Epithelial cell of esophagus (primary cell): ENCODE measurements around the gene XCL2.
A peak's percentile ranks its signal among the peaks of the same experiment; 100 is the strongest.

Experiments used
- DNase-seq: peaks from one replicate; pipeline ENCODE4 v3.0.0; 2010; ENCODE audit warnings: low read depth
- H3K4me3 ChIP-seq: 2 replicates; pipeline ENCODE4 v1.5.1; 2011; ENCODE audit warnings: mild to moderate bottlenecking, low read length, control low read depth
- TF ChIP-seq, protein P1 (sequence below): IDR thresholded peaks from 2 replicates; pipeline ENCODE4 v1.5.1; 2011; ENCODE audit warnings: low read depth, mild to moderate bottlenecking, low read length, control low read depth, inconsistent platforms; ENCODE audit not compliant: insufficient read depth; ENCODE audit errors: missing control alignments

The XCL2 gene

DNA sequence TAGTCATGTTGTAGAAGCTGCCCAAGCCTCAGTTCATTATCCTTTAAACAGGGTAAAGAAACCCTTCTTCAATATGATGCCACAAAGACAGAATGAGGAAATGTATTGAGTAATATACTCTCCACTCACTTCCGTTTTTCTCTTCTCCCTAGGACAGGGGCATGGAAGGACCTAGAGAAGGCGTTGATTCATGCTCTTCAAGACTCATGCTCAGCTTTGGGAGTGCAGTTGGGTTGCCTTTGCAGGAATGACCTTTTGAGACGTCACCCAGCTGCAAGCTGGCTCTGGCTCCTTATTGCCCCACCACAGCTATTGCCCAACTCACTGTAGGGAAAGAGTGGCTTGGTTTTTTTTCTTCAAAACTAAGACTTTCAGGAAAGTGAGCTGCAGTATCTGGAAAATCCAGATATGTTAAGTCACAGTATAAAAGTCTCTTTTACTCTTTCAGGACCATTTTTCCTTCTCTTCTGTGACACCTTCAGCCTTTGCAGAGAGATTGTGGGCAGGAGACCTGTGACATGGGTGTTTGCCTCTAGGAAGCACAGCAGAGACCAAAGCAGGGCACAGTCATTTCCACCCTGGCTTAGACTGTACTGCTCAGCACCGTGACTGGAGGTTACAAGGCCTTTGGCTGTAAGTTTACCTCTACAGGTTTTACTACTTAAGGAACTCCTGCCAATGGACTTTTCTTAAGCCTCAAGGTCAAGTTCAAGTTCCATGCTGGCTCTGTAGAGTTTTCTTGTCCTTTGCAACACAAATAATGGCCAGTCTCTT, 39.5 kb downstream of the XCL2 start:
- no peak overlapping the region for H3K4me3 ChIP-seq
- DNase-seq, result peak; percentile 94
- TF ChIP-seq, protein P1, sequence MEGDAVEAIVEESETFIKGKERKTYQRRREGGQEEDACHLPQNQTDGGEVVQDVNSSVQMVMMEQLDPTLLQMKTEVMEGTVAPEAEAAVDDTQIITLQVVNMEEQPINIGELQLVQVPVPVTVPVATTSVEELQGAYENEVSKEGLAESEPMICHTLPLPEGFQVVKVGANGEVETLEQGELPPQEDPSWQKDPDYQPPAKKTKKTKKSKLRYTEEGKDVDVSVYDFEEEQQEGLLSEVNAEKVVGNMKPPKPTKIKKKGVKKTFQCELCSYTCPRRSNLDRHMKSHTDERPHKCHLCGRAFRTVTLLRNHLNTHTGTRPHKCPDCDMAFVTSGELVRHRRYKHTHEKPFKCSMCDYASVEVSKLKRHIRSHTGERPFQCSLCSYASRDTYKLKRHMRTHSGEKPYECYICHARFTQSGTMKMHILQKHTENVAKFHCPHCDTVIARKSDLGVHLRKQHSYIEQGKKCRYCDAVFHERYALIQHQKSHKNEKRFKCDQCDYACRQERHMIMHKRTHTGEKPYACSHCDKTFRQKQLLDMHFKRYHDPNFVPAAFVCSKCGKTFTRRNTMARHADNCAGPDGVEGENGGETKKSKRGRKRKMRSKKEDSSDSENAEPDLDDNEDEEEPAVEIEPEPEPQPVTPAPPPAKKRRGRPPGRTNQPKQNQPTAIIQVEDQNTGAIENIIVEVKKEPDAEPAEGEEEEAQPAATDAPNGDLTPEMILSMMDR, result no peak

DNA sequence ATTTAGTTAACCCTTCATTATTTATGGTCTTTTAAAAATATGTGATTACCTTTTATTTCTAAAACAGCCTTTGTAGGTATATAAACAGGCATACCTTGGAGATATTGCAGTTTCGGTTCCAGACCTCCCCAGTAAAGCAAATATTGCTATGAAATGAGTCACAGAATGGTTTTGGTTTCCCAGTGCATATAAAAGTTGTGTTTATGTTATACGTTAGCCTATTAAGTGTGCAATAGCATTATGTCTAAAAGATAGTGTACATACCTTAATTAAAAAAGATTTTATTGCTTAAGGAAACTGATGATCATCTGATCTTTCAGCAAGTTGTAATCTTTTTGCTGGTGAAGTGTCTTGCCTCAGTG, 44.1 kb downstream of the XCL2 start:
- TF ChIP-seq, protein P1, result no peak
- H3K4me3 ChIP-seq, result no peak overlapping the region
- peak; percentile 51 for DNase-seq

DNA sequence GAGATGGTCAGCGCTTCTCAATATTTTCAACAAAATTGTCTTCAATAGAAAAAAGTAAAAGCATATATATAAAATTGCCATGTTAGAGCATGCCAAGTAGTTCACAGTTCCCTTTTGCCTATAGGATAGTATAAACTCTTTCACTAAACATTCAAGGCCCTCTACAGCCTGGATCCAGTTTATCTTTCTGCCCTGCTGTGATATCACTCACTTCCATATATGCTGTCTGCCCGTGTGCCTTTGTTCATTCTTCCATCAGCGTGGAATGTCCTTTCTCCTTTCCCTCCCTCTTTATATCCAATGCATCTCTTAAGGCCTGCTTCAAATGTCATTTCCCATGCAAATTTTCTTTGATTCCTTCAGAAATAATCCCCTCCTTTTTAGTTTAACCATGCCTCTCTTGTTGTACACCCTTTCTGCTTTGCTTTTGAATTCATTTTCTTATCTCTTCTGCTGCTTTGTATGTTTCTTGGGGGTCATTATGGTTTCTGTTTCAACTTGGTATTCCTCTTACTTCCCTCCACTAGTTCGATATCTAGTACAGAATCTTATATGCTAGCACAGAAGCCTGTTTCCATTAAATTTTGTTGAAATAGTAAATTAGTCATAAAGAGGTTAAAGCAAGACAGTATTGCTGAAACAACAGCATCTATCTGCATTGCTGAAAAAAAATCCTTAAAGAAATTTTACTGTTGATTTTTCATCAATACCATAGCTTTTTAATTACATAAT, 44.7 kb downstream of the XCL2 start:
- no peak overlapping the region for H3K4me3 ChIP-seq
- no peak for DNase-seq
- TF ChIP-seq, protein P1, result no peak

DNA sequence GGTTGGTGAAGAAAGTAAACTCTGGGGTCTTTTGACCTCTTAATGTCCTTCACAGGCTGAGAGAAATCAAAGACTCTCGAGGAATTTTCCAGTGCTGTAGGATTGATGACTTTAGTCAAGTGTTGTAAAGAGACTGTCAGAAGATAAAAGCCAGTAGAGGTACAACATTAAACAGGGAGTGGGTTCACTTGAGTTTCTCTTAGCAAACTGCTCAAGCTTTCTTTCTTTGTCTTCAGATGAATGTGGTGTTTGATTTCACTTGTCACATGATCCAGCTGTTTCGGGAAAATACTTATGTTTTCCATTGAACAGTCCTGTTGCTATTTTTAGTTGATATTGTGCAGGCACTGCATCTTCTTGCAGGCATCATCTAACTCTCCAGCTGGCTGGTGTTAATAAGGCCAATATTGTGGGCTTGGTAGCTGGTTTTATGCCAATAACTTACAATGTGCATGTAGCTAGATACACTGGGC, 45.6 kb downstream of the XCL2 start:
- no peak overlapping the region for H3K4me3 ChIP-seq
- DNase-seq, result no peak
- TF ChIP-seq, protein P1, result no peak

DNA sequence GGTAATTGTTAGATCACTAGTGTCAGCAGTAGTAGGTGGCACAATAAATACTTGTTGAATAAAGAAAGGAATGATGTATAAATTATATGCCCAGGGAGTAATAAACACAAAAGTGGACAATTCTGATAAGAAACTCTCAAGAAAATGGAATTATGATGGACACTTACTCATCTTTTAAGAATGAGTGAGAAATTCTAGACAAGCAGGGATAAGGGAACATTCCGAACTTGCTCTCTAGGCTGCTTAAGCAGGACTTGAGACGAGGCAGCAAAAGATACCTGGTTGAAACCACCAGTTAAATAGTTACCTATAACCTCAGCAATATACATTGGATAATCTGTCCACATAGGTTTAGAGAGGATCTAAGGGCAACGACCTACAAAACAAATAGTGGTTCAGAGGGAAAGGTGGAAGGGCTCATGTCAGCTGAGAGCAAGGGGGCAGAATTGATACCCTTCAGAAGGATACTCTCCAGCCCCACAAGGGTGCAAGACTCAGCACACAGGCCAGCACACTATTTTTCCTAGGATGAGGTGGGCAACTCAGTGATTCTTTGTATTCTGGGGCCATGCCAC, 46.3 kb downstream of the XCL2 start:
- TF ChIP-seq, protein P1, result no peak
- no peak for DNase-seq
- no peak overlapping the region for H3K4me3 ChIP-seq

DNA sequence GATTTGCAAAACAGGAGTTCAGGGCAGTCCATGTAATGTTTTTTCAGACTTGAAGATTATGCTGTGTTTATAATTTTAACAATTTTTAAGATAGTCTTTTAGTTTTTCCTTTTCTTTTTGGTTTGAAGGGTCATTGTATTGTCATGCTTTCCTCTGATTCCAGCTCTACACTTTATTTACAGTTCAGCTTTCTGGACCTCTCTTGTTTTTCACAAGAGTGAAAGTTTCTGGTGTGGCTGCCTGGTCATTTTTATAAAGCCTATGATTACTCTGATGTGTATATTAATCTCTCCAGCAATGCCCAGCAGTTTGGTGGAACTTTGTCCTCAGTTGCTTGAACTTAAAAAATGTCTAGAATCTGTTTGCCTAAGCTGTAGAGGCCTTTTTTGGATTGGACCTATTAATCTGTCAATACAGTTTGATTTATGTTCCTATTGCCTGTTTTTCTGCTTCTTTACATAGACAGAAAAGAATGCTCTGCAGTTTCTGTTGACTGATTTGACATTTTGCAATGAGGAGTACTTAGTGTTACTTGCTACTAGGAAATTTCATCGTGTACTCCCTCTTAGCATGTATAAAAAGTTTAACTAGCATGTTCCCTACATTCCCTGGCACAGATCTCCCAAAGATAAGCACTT, 52.2 kb downstream of the XCL2 start:
- no peak overlapping the region for H3K4me3 ChIP-seq
- DNase-seq, result no peak
- TF ChIP-seq, protein P1, result no peak
